ENCODE measurements around the gene CPA1.

CPA1 gene

GRCh38 chr7:130338233-130338632 lies 42.1 kb upstream of the CPA1 start:
- no peaks in the 10 kb centered on the region for H3K9me3 ChIP-seq
- H3K36me3 ChIP-seq: no peaks in the 10 kb centered on the region
- no peak for TF ChIP-seq CTCF (IDR thresholded peaks at IDR 0.05; ENCODE audit: low read depth, low read length)
- no peak overlapping the region for H3K4me3 ChIP-seq (ENCODE audit: low read depth, low read length)
- no peak for DNase-seq
- no peaks in the 10 kb centered on the region for H3K27me3 ChIP-seq
- no peaks in the 10 kb centered on the region for H3K4me1 ChIP-seq

- Histone ChIP-seq H3K4me1 (no peaks in the 10 kb centered on the region), H3K36me3 (no peaks in the 10 kb centered on the region), H3K4me3 (ENCODE audit: low read depth, low read length) (no peak overlapping the region), H3K9me3 (no peaks in the 10 kb centered on the region), H3K27me3 (no peaks in the 10 kb centered on the region)
- DNase-seq: no peak
- TF ChIP-seq CTCF (IDR thresholded peaks at IDR 0.05; ENCODE audit: low read depth, low read length): no peak
Observed at GRCh38 chr7:130341882-130342281, 38.4 kb upstream of the CPA1 start.

- no peaks in the 10 kb centered on the region for H3K9me3 ChIP-seq
- no peaks in the 10 kb centered on the region for H3K4me1 ChIP-seq
- no peak for DNase-seq
- no peak overlapping the region for H3K4me3 ChIP-seq (ENCODE audit: low read depth, low read length)
- H3K36me3 ChIP-seq: no peaks in the 10 kb centered on the region
- TF ChIP-seq CTCF (IDR thresholded peaks at IDR 0.05; ENCODE audit: low read depth, low read length): no peak
- no peaks in the 10 kb centered on the region for H3K27me3 ChIP-seq
Observed at GRCh38 chr7:130342701-130343380, 37.5 kb upstream of the CPA1 start.

GRCh38 chr7:130344271-130344866 lies 35.9 kb upstream of the CPA1 start, which contains the start of gene CPA5:
TSS of gene CPA5 (plus strand) at chr7:130344816. CDS start at chr7:130346486, 1,670 bp downstream.
- no peak within 1 kb of the TSS for H3K4me3 ChIP-seq (ENCODE audit: low read depth, low read length)
- TF ChIP-seq CTCF (IDR thresholded peaks at IDR 0.05; ENCODE audit: low read depth, low read length): no peak
- H3K4me1 ChIP-seq: no peaks in the 10 kb centered on the region
- no peaks in the 10 kb centered on the region for H3K9me3 ChIP-seq
- DNase-seq: no peak
- H3K36me3 ChIP-seq: no peaks in the 10 kb centered on the region
- no peaks in the 10 kb centered on the region for H3K27me3 ChIP-seq

GRCh38 chr7:130345136-130345535 lies 35.2 kb upstream of the CPA1 start:
- H3K9me3 ChIP-seq: no peaks in the 10 kb centered on the region
- H3K4me1 ChIP-seq: no peaks in the 10 kb centered on the region
- DNase-seq: no peak
- H3K27me3 ChIP-seq: no peaks in the 10 kb centered on the region
- H3K36me3 ChIP-seq: no peaks in the 10 kb centered on the region
- TF ChIP-seq CTCF (IDR thresholded peaks at IDR 0.05; ENCODE audit: low read depth, low read length): no peak
- H3K4me3 ChIP-seq (ENCODE audit: low read depth, low read length): no peak overlapping the region

- Histone ChIP-seq H3K36me3 (no peaks in the 10 kb centered on the region), H3K4me3 (ENCODE audit: low read depth, low read length) (no peak overlapping the region), H3K4me1 (no peaks in the 10 kb centered on the region), H3K27me3 (no peaks in the 10 kb centered on the region), H3K9me3 (no peaks in the 10 kb centered on the region)
- no peak for TF ChIP-seq CTCF (IDR thresholded peaks at IDR 0.05; ENCODE audit: low read depth, low read length)
- DNase-seq: no peak
Observed at GRCh38 chr7:130345725-130346124, 34.6 kb upstream of the CPA1 start.
